H1 (cell line): ENCODE measurements around the gene OSTF1. TPM values are rescaled to one million over a fixed set of nuclear protein-coding genes. Genes with fewer than 3 reads are reported as not detected.

Experiments
- ATF3 ChIP-seq: IDR thresholded peaks from 2 replicates; pipeline ENCODE4 v1.6.1; 2011; ENCODE audit warnings: low read depth, mild to moderate bottlenecking, low read length; ENCODE audit not compliant: insufficient read depth
- CTBP2 ChIP-seq: IDR thresholded peaks from 2 replicates; pipeline ENCODE4 v1.7.0; 2011; ENCODE audit warnings: borderline replicate concordance, mild to moderate bottlenecking, moderate library complexity, mixed read lengths, low read length; ENCODE audit not compliant: insufficient read depth, insufficient read length
- EP300 ChIP-seq, 2 experiments: IDR thresholded peaks; 1 replicate in 1 of 2; 2 replicates in 1 of 2; pipeline ENCODE4 v1.6.1; 2011 to 2012; ENCODE audit warnings: low read depth in 2 of 2, low read length in 2 of 2, mild to moderate bottlenecking in 2 of 2, borderline replicate concordance in 1 of 2, inconsistent platforms in 1 of 2, moderate library complexity in 1 of 2
- MAFK ChIP-seq: IDR thresholded peaks from 2 replicates; pipeline ENCODE4 v1.6.1; 2012; ENCODE audit warnings: low read depth, mild to moderate bottlenecking, improper control_type of control experiment, low read length
- SIN3A ChIP-seq, 2 experiments: IDR thresholded peaks in 1 of 2; conservative IDR thresholded peaks in 1 of 2; 2 replicates each; pipeline ENCODE4 v1.6.1; 2011 to 2012; ENCODE audit warnings: low read length in 2 of 2, improper control_type of control experiment in 1 of 2, low read depth in 1 of 2, mild to moderate bottlenecking in 1 of 2
- SIRT6 ChIP-seq: IDR thresholded peaks from one replicate; pipeline ENCODE4 v1.7.1; 2012; ENCODE audit warnings: low read length, inconsistent platforms
- TAF1 ChIP-seq: IDR thresholded peaks from 2 replicates; pipeline ENCODE4 v1.6.1; 2011; ENCODE audit warnings: mild to moderate bottlenecking, low read depth, low read length
- polyA plus RNA-seq, 7 experiments: library from polyadenylated mRNA; depleted of rRNA in 3 of 7; stranded (reverse) in 5 of 7; unstranded in 2 of 7; fragments of >200 nt in 5 of 7; fragments of 200-250 nt in 2 of 7; gene quantifications; 1 replicate in 5 of 7; 2 replicates in 1 of 7; 4 replicates in 1 of 7; pipeline versions ENCODE4 v1.2.1 to v1.2.3, GENCODE V29; 2011 to 2013; ENCODE audit warnings: missing spikeins in 2 of 7, mixed read lengths in 2 of 7
- total RNA-seq: library from RNA; stranded (reverse); fragmentation: NEBNext Ultra II Directional; extraction: Animal tissue kit (Norgen Biotek cat#: 25700); gene quantifications from 2 replicates; pipeline ENCODE4 v1.2.1, GENCODE V29; 2021
- TF ChIP-seq, protein P1 (sequence below): fragments of 300-600 bp; sonication (generic); IDR thresholded peaks from 2 replicates; pipeline ENCODE4 v1.7.1; 2012; ENCODE audit warnings: low read length, moderate library complexity, mild to moderate bottlenecking, inconsistent platforms; ENCODE audit not compliant: insufficient replicate concordance

Gene OSTF1
- total and polyA plus RNA-seq, 2 of the 8 experiments (the other 6 are each of a cell fraction or from before 2014, with no cell fraction given): 5.0 to 18.9 TPM

- TF ChIP-seq, protein P1, sequence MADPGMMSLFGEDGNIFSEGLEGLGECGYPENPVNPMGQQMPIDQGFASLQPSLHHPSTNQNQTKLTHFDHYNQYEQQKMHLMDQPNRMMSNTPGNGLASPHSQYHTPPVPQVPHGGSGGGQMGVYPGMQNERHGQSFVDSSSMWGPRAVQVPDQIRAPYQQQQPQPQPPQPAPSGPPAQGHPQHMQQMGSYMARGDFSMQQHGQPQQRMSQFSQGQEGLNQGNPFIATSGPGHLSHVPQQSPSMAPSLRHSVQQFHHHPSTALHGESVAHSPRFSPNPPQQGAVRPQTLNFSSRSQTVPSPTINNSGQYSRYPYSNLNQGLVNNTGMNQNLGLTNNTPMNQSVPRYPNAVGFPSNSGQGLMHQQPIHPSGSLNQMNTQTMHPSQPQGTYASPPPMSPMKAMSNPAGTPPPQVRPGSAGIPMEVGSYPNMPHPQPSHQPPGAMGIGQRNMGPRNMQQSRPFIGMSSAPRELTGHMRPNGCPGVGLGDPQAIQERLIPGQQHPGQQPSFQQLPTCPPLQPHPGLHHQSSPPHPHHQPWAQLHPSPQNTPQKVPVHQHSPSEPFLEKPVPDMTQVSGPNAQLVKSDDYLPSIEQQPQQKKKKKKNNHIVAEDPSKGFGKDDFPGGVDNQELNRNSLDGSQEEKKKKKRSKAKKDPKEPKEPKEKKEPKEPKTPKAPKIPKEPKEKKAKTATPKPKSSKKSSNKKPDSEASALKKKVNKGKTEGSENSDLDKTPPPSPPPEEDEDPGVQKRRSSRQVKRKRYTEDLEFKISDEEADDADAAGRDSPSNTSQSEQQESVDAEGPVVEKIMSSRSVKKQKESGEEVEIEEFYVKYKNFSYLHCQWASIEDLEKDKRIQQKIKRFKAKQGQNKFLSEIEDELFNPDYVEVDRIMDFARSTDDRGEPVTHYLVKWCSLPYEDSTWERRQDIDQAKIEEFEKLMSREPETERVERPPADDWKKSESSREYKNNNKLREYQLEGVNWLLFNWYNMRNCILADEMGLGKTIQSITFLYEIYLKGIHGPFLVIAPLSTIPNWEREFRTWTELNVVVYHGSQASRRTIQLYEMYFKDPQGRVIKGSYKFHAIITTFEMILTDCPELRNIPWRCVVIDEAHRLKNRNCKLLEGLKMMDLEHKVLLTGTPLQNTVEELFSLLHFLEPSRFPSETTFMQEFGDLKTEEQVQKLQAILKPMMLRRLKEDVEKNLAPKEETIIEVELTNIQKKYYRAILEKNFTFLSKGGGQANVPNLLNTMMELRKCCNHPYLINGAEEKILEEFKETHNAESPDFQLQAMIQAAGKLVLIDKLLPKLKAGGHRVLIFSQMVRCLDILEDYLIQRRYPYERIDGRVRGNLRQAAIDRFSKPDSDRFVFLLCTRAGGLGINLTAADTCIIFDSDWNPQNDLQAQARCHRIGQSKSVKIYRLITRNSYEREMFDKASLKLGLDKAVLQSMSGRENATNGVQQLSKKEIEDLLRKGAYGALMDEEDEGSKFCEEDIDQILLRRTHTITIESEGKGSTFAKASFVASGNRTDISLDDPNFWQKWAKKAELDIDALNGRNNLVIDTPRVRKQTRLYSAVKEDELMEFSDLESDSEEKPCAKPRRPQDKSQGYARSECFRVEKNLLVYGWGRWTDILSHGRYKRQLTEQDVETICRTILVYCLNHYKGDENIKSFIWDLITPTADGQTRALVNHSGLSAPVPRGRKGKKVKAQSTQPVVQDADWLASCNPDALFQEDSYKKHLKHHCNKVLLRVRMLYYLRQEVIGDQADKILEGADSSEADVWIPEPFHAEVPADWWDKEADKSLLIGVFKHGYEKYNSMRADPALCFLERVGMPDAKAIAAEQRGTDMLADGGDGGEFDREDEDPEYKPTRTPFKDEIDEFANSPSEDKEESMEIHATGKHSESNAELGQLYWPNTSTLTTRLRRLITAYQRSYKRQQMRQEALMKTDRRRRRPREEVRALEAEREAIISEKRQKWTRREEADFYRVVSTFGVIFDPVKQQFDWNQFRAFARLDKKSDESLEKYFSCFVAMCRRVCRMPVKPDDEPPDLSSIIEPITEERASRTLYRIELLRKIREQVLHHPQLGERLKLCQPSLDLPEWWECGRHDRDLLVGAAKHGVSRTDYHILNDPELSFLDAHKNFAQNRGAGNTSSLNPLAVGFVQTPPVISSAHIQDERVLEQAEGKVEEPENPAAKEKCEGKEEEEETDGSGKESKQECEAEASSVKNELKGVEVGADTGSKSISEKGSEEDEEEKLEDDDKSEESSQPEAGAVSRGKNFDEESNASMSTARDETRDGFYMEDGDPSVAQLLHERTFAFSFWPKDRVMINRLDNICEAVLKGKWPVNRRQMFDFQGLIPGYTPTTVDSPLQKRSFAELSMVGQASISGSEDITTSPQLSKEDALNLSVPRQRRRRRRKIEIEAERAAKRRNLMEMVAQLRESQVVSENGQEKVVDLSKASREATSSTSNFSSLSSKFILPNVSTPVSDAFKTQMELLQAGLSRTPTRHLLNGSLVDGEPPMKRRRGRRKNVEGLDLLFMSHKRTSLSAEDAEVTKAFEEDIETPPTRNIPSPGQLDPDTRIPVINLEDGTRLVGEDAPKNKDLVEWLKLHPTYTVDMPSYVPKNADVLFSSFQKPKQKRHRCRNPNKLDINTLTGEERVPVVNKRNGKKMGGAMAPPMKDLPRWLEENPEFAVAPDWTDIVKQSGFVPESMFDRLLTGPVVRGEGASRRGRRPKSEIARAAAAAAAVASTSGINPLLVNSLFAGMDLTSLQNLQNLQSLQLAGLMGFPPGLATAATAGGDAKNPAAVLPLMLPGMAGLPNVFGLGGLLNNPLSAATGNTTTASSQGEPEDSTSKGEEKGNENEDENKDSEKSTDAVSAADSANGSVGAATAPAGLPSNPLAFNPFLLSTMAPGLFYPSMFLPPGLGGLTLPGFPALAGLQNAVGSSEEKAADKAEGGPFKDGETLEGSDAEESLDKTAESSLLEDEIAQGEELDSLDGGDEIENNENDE: no peak
- TF ChIP-seq EP300 (IDR thresholded peaks at IDR 0.05; ENCODE audit: borderline replicate concordance in 1 of 2, low read depth in 2 of 2, low read length in 2 of 2): 0 out of 3 replicates have a peak, but pooled peaks of 1 of the 2 experiments have one; percentile 5
- TF ChIP-seq MAFK: no peak
- no peak for TF ChIP-seq CTBP2
- TF ChIP-seq TAF1: peak; percentile 65; the same call in 1 of the 2 replicates
- no peak for TF ChIP-seq SIRT6
- no peak for TF ChIP-seq ATF3
- peak in 1 of 2 experiments; percentile 34; a peak in 1 of 4 replicates for TF ChIP-seq SIN3A (conservative IDR thresholded peaks at IDR 0.05 in 1 of 2, IDR thresholded peaks at IDR 0.05 in 1 of 2; ENCODE audit: low read depth in 1 of 2, low read length in 2 of 2)
These were observed at the start of gene OSTF1, which contains the start of gene NMRK1 (continued) for GRCh38 chr9:75087824-75088645.
